GM23338 (cell line): Measurements from ENCODE around the gene SIRT6. TPM values are rescaled to one million over a fixed set of nuclear protein-coding genes. Genes with fewer than 3 reads are reported as not detected.
"Not testable (repeated sequence)": the region's sequence is repeated elsewhere in the genome, so short reads cannot be mapped to it uniquely, and the experiment has no call there.

Experiments used
- ATAC-seq: fragments of 200-7000 bp; cut with Tn5 transposase; 3 replicates; pipeline ENCODE4 v1.9.1; 2020
- DNase-seq: peaks from one replicate; pipeline ENCODE4 v3.0.0-alpha.2; 2015; ENCODE audit warnings: low spot score
- H2AFZ ChIP-seq: fragments of 200-600 bp; sonication (generic); 2 replicates; pipeline ENCODE4 v1.8.0; 2016; ENCODE audit warnings: antibody characterized with exemption, mild to moderate bottlenecking, moderate library complexity
- H3F3A ChIP-seq: fragments of 200-600 bp; sonication (generic); replicated peaks from 2 replicates; pipeline ENCODE4 v1.8.0; 2017; ENCODE audit warnings: antibody characterized with exemption, mixed run types, low read depth
- H3K27ac ChIP-seq: fragments of 200-600 bp; sonication (generic); 2 replicates; pipeline ENCODE4 v1.6.1; 2016; ENCODE audit warnings: low read depth
- H3K27me3 ChIP-seq: fragments of 200-600 bp; sonication (generic); 2 replicates; pipeline ENCODE4 v1.8.0; 2016; ENCODE audit warnings: mild to moderate bottlenecking, mixed run types, moderate library complexity; ENCODE audit not compliant: insufficient read depth
- H3K36me3 ChIP-seq: fragments of 200-600 bp; sonication (generic); 2 replicates; pipeline ENCODE4 v1.8.0; 2016; ENCODE audit warnings: mild to moderate bottlenecking; ENCODE audit not compliant: insufficient read depth
- H3K4me1 ChIP-seq: fragments of 200-600 bp; sonication (generic); 2 replicates; pipeline ENCODE4 v1.8.0; 2016; ENCODE audit warnings: mild to moderate bottlenecking, moderate library complexity; ENCODE audit not compliant: insufficient read depth
- H3K4me2 ChIP-seq: fragments of 200-600 bp; sonication (generic); 2 replicates; pipeline ENCODE4 v1.7.1; 2017; ENCODE audit warnings: mixed run types
- H3K4me3 ChIP-seq: fragments of 200-600 bp; sonication (generic); 2 replicates; pipeline ENCODE4 v1.6.1; 2016; ENCODE audit warnings: mixed run types
- H3K79me2 ChIP-seq: fragments of 200-600 bp; sonication (generic); replicated peaks from 2 replicates; pipeline ENCODE4 v1.8.0; 2017; ENCODE audit warnings: mild to moderate bottlenecking; ENCODE audit not compliant: insufficient read depth
- H3K9me2 ChIP-seq: fragments of 200-600 bp; sonication (generic); 2 replicates; pipeline ENCODE4 v1.8.0; 2017; ENCODE audit not compliant: insufficient read depth
- H4K20me1 ChIP-seq: fragments of 200-600 bp; sonication (generic); replicated peaks from 2 replicates; pipeline ENCODE4 v1.8.0; 2017; ENCODE audit warnings: mild to moderate bottlenecking; ENCODE audit not compliant: insufficient read depth
- H3K27ac Mint-ChIP-seq: 2 replicates; pipeline ENCODE4 v1.8.0; 2020; ENCODE audit warnings: inconsistent platforms, mild to moderate bottlenecking, moderate library complexity, mixed read lengths
- H3K27me3 Mint-ChIP-seq: 3 replicates; pipeline ENCODE4 v1.8.0; 2022; ENCODE audit warnings: low read depth, mild to moderate bottlenecking, moderate library complexity, mixed read lengths, inconsistent platforms; ENCODE audit not compliant: insufficient read depth, poor library complexity
- H3K36me3 Mint-ChIP-seq: 3 replicates; pipeline ENCODE4 v1.8.0; 2021; ENCODE audit warnings: low read depth, mild to moderate bottlenecking, inconsistent platforms, moderate library complexity, mixed read lengths
- H3K4me1 Mint-ChIP-seq: 3 replicates; pipeline ENCODE4 v1.8.0; 2020; ENCODE audit warnings: mild to moderate bottlenecking, inconsistent platforms, mixed read lengths
- H3K4me3 Mint-ChIP-seq: 3 replicates; pipeline ENCODE4 v1.8.0; 2021; ENCODE audit warnings: moderate library complexity, mild to moderate bottlenecking, inconsistent platforms, mixed read lengths
- H3K9me3 Mint-ChIP-seq: 3 replicates; pipeline ENCODE4 v1.8.0; 2020; ENCODE audit warnings: moderate library complexity, mild to moderate bottlenecking, inconsistent platforms, mixed read lengths
- CREB1 ChIP-seq: fragments of 250-450 bp; sonication (Bioruptor Pico); IDR thresholded peaks from 2 replicates; pipeline ENCODE4 v1.5.0; 2020; ENCODE audit warnings: low read depth, mild to moderate bottlenecking, moderate library complexity
- ETS1 ChIP-seq: IDR thresholded peaks from 2 replicates; pipeline ENCODE4 v1.6.1; 2016; ENCODE audit warnings: antibody characterized with exemption
- REST ChIP-seq: IDR thresholded peaks from one replicate; pipeline ENCODE4 v1.6.1; 2018; ENCODE audit warnings: antibody characterized with exemption; ENCODE audit not compliant: unreplicated experiment
- STAT1 ChIP-seq: IDR thresholded peaks from one replicate; pipeline ENCODE4 v1.6.1; 2016; ENCODE audit warnings: antibody characterized with exemption; ENCODE audit not compliant: unreplicated experiment
- polyA plus RNA-seq: library from polyadenylated mRNA; unstranded; fragments of >200 nt; fragmentation: Nextera tagmentation; extraction: Ambion mirVana; gene quantifications from 2 replicates; pipeline ENCODE4 v1.2.1, GENCODE V29; 2016
- total RNA-seq: library from RNA; depleted of rRNA; stranded (reverse); fragments of >200 nt; shearing (Covaris generic); gene quantifications from 2 replicates; pipeline ENCODE4 v1.2.3, GENCODE V29; 2014

Gene SIRT6
- total and polyA plus RNA-seq, 2 experiments from 2014 or later = 18.9 to 26.7 TPM

GRCh38 chr19:4192537-4192936, 10.2 kb upstream of the SIRT6 start:
- H3K9me2 ChIP-seq, H3K9me3 Mint-ChIP-seq, H3K4me3 Mint-ChIP-seq, H3K4me2 ChIP-seq, H3K36me3 ChIP-seq, DNase-seq, ATAC-seq, H3K27me3 ChIP-seq, H3K79me2 ChIP-seq, H3K27ac Mint-ChIP-seq, H3K4me3 ChIP-seq, H3K27ac ChIP-seq, H3K36me3 Mint-ChIP-seq, H4K20me1 ChIP-seq, H3K4me1 ChIP-seq, H2AFZ ChIP-seq: not testable (repeated sequence)
- peaks cover 14% of the 10 kb centered on the region for H3K4me1 Mint-ChIP-seq
- H3F3A ChIP-seq = peaks cover 10% of the 10 kb centered on the region
- peaks cover 13% of the 10 kb centered on the region for H3K27me3 Mint-ChIP-seq

- H2AFZ ChIP-seq = no peak overlapping the region
- H3K4me1 ChIP-seq = no peaks in the 10 kb centered on the region
- Mint-ChIP-seq H3K27me3 (peaks cover 7% of the 10 kb centered on the region), H3K4me3 (no peak overlapping the region), H3K36me3 (no peaks in the 10 kb centered on the region), H3K9me3 (no peaks in the 10 kb centered on the region; the same call in 1 of the 3 replicates), H3K27ac (no peak overlapping the region), H3K4me1 (peaks cover 7% of the 10 kb centered on the region)
- H3K9me2 ChIP-seq = no peaks in the 10 kb centered on the region
- peaks cover 3% of the 10 kb centered on the region; the same call in 1 of the 2 replicates for H3F3A ChIP-seq
- TF ChIP-seq REST = no peak
- no peak for TF ChIP-seq STAT1
- no peak for TF ChIP-seq CREB1 (CRISPR knock-in tag)
- no peak for TF ChIP-seq ETS1
- H3K4me2 ChIP-seq = no peak overlapping the region
- no peaks in the 10 kb centered on the region for H3K36me3 ChIP-seq
- H3K27me3 ChIP-seq = no peaks in the 10 kb centered on the region
- DNase-seq = peak; percentile 18
- no peak overlapping the region for H3K4me3 ChIP-seq
- H4K20me1 ChIP-seq = no peaks in the 10 kb centered on the region
- H3K27ac ChIP-seq = no peak overlapping the region
- no peaks in the 10 kb centered on the region for H3K79me2 ChIP-seq
- ATAC-seq = no peak
Observed at GRCh38 chr19:4189641-4190040, 7.3 kb upstream of the SIRT6 start.
